ENCODE data around the gene OR10H4. TPM values are rescaled to one million over a fixed set of nuclear protein-coding genes. Genes with fewer than 3 reads are reported as not detected.

OR10H4 gene
- total RNA-seq, 1 experiment from 2014 or later = not detected

GRCh38 chr19:15913384-15913783 lies 35.4 kb upstream of the OR10H4 start:
- Histone ChIP-seq H3K36me3 (ENCODE audit: control insufficient read depth, insufficient read depth, low read length) (no peaks in the 10 kb centered on the region), H3K9me3 (ENCODE audit: control insufficient read depth, insufficient read depth, low read depth, low read length) (no peaks in the 10 kb centered on the region), H3K27me3 (ENCODE audit: control insufficient read depth, insufficient read depth, low read length) (no peaks in the 10 kb centered on the region), H3K4me3 (ENCODE audit: low read depth in 2 of 2, low read length in 2 of 2) (no peak overlapping the region), H3K4me1 (ENCODE audit: control insufficient read depth, insufficient read depth, low read length) (no peaks in the 10 kb centered on the region), H3K27ac (ENCODE audit: low read length) (no peak overlapping the region)
- CTCF ChIA-PET = no interaction called here
- no peak for DNase-seq (ENCODE audit: low read depth, low spot score)
- intact Hi-C loops (cut with micrococcal nuclease; ENCODE audit: unreplicated experiment) = no loop called here
- in situ Hi-C loops (cut with HindIII; ENCODE audit: low pct_unique_long_range_greater_than_20kb, low sequenced_read_pairs) = no loop called here
- POLR2A ChIA-PET = no interaction called here
- BruUV-seq (replicated peaks) = no TSS peak
- no peak for ATAC-seq
- TF ChIP-seq TCF7L2 (IDR thresholded peaks at IDR 0.05; ENCODE audit: low read depth, low read length) = no peak
- no peak for TF ChIP-seq CTCF (IDR thresholded peaks at IDR 0.05)
- no peak for TF ChIP-seq REST (IDR thresholded peaks at IDR 0.05; ENCODE audit: insufficient read depth in 1 of 2, low read depth in 2 of 2, low read length in 1 of 2)
- TF ChIP-seq POLR2AphosphoS5 (IDR thresholded peaks at IDR 0.05; ENCODE audit: low read depth, low read length) = no peak
- no peak for TF ChIP-seq SIN3A (IDR thresholded peaks at IDR 0.05; ENCODE audit: borderline replicate concordance, insufficient read depth, low read depth, low read length)

- no peak for DNase-seq (ENCODE audit: low read depth, low spot score)
- TF ChIP-seq REST (IDR thresholded peaks at IDR 0.05; ENCODE audit: insufficient read depth in 1 of 2, low read depth in 2 of 2, low read length in 1 of 2) (no peak), CTCF (IDR thresholded peaks at IDR 0.05) (no peak), TCF7L2 (IDR thresholded peaks at IDR 0.05; ENCODE audit: low read depth, low read length) (no peak), SIN3A (IDR thresholded peaks at IDR 0.05; ENCODE audit: borderline replicate concordance, insufficient read depth, low read depth, low read length) (no peak), POLR2AphosphoS5 (IDR thresholded peaks at IDR 0.05; ENCODE audit: low read depth, low read length) (no peak)
- H3K36me3 ChIP-seq (ENCODE audit: control insufficient read depth, insufficient read depth, low read length) = no peaks in the 10 kb centered on the region
- ChIA-PET CTCF (no interaction called here), POLR2A (no interaction called here)
- no peaks in the 10 kb centered on the region for H3K27me3 ChIP-seq (ENCODE audit: control insufficient read depth, insufficient read depth, low read length)
- ATAC-seq = no peak
- H3K4me1 ChIP-seq (ENCODE audit: control insufficient read depth, insufficient read depth, low read length) = no peaks in the 10 kb centered on the region
- in situ Hi-C loops (cut with HindIII; ENCODE audit: low pct_unique_long_range_greater_than_20kb, low sequenced_read_pairs) = no loop called here
- no peaks in the 10 kb centered on the region for H3K9me3 ChIP-seq (ENCODE audit: control insufficient read depth, insufficient read depth, low read depth, low read length)
- BruUV-seq (replicated peaks) = no TSS peak
- H3K27ac ChIP-seq (ENCODE audit: low read length) = no peak overlapping the region
- no peak overlapping the region for H3K4me3 ChIP-seq (ENCODE audit: low read depth in 2 of 2, low read length in 2 of 2)
- intact Hi-C loops (cut with micrococcal nuclease; ENCODE audit: unreplicated experiment) = no loop called here
Observed at GRCh38 chr19:15913830-15914229, 35.0 kb upstream of the OR10H4 start.
